Activated CD4-positive, alpha-beta T cell treated with anti-CD3 and anti-CD28 coated beads, Interleukin-2, amount 50 U/mL, for 48 hours (primary cell): ENCODE data around the gene AVPR2.

Source experiments
- DNase-seq, 2 experiments: peaks; one replicate each; pipeline ENCODE4 v3.0.0-alpha.2; 2020

The AVPR2 gene

GRCh38 chrX:153871946-153872878 is 32.3 kb upstream of the AVPR2 start:
- no peak for DNase-seq

- no peak for DNase-seq
Measured at GRCh38 chrX:153873282-153874084, 31.0 kb upstream of the AVPR2 start.

- no peak for DNase-seq
Measured at GRCh38 chrX:153874085-153874365, 30.4 kb upstream of the AVPR2 start.

- no peak for DNase-seq
Measured at GRCh38 chrX:153874366-153875125, 29.9 kb upstream of the AVPR2 start.

GRCh38 chrX:153875391-153876111 is 28.9 kb upstream of the AVPR2 start:
- peak; percentile 56 to 68 for DNase-seq

- no peak for DNase-seq
Measured at GRCh38 chrX:153876112-153876491, 28.4 kb upstream of the AVPR2 start.

GRCh38 chrX:153877571-153878261 is 26.8 kb upstream of the AVPR2 start:
- no peak for DNase-seq

- no peak for DNase-seq
Measured at GRCh38 chrX:153878345-153878744, 26.1 kb upstream of the AVPR2 start.

GRCh38 chrX:153878969-153879653 is 25.4 kb upstream of the AVPR2 start:
- DNase-seq: no peak

- no peak for DNase-seq
Measured at GRCh38 chrX:153879741-153880439, 24.6 kb upstream of the AVPR2 start.

GRCh38 chrX:153880440-153880815 is 24.0 kb upstream of the AVPR2 start:
- no peak for DNase-seq

- no peak for DNase-seq
Measured at GRCh38 chrX:153881281-153881680, 23.2 kb upstream of the AVPR2 start.

GRCh38 chrX:153882086-153882498 is 22.4 kb upstream of the AVPR2 start:
- no peak for DNase-seq

- DNase-seq: no peak
Measured at GRCh38 chrX:153882557-153882956, 21.9 kb upstream of the AVPR2 start.

- no peak for DNase-seq
Measured at GRCh38 chrX:153883163-153883843, 21.2 kb upstream of the AVPR2 start.

GRCh38 chrX:153884136-153884535 is 20.3 kb upstream of the AVPR2 start:
- DNase-seq: no peak

GRCh38 chrX:153884590-153884989 is 19.9 kb upstream of the AVPR2 start:
- DNase-seq: peak in 1 of 2 experiments; percentile 12

- no peak for DNase-seq
Measured at GRCh38 chrX:153885208-153885787, 19.2 kb upstream of the AVPR2 start.

- DNase-seq: peak; percentile 24 to 29
Measured at GRCh38 chrX:153885968-153886903, 18.2 kb upstream of the AVPR2 start, which contains the start of gene L1CAM. L1CAM (minus strand) TSS chrX:153886173; CDS start chrX:153875836, 10,337 bp downstream.
